GM12891 (cell line): ENCODE measurements around the gene ACY1.
"Not testable (repeated sequence)": the region's sequence is repeated elsewhere in the genome, so short reads cannot be mapped to it uniquely, and the experiment has no call there.

ENCODE experiments used
- DNase-seq: peaks from one replicate; pipeline ENCODE4 v3.0.0; 2011; ENCODE audit warnings: low spot score; ENCODE audit not compliant: insufficient read length
- FAIRE-seq: peaks from 2 replicates; lab custom pipeline; 2011; peaks lifted over from hg19 to GRCh38; lab: Jason Lieb, UNC
- PAX5 ChIP-seq: IDR thresholded peaks from 2 replicates; pipeline ENCODE4 v1.6.1; 2011; ENCODE audit warnings: low read length, moderate library complexity, mild to moderate bottlenecking; ENCODE audit not compliant: insufficient read depth, severe bottlenecking
- POLR2A ChIP-seq: IDR thresholded peaks from 2 replicates; pipeline ENCODE4 v1.6.1; 2011; ENCODE audit warnings: low read depth, low read length, control low read depth
- POLR2AphosphoS5 ChIP-seq: IDR thresholded peaks from 2 replicates; pipeline ENCODE4 v1.6.1; 2011; ENCODE audit warnings: low read depth, low read length, control low read depth
- POU2F2 ChIP-seq: IDR thresholded peaks from 2 replicates; pipeline ENCODE4 v1.6.1; 2011; ENCODE audit warnings: low read depth, mild to moderate bottlenecking, control low read depth, low read length, moderate library complexity
- SPI1 ChIP-seq: IDR thresholded peaks from 2 replicates; pipeline ENCODE4 v1.6.1; 2011; ENCODE audit warnings: low read depth, low read length, control low read depth
- TAF1 ChIP-seq: IDR thresholded peaks from 2 replicates; pipeline ENCODE4 v1.6.1; 2011; ENCODE audit warnings: low read depth, low read length, control low read depth

The ACY1 gene

GRCh38 chr3:51983578-51984268 lies 388 bp downstream of the ACY1 start:
- FAIRE-seq (no peak), DNase-seq (no peak)
- no peak for TF ChIP-seq SPI1
- no peak for TF ChIP-seq TAF1
- TF ChIP-seq POLR2A, result no peak
- TF ChIP-seq PAX5, result no peak
- TF ChIP-seq POLR2AphosphoS5, result no peak
- no peak for TF ChIP-seq POU2F2

GRCh38 chr3:51984269-51984647 lies 923 bp downstream of the ACY1 start:
- TF ChIP-seq POLR2A, result no peak
- TF ChIP-seq PAX5, result no peak
- TF ChIP-seq TAF1, result no peak
- no peak for TF ChIP-seq POU2F2
- TF ChIP-seq POLR2AphosphoS5, result no peak
- TF ChIP-seq SPI1, result no peak
- FAIRE-seq (no peak), DNase-seq (no peak)

GRCh38 chr3:51985063-51985462 lies 1.7 kb downstream of the ACY1 start:
- TF ChIP-seq SPI1, result no peak
- TF ChIP-seq POLR2AphosphoS5, result no peak
- no peak for TF ChIP-seq TAF1
- no peak for TF ChIP-seq PAX5
- FAIRE-seq (no peak), DNase-seq (no peak)

GRCh38 chr3:51986010-51986947 lies 2.9 kb downstream of the ACY1 start:
- FAIRE-seq (no peak), DNase-seq (no peak)
- no peak for TF ChIP-seq POLR2AphosphoS5
- no peak for TF ChIP-seq POLR2A
- TF ChIP-seq TAF1, result no peak
- no peak for TF ChIP-seq SPI1
- TF ChIP-seq PAX5, result no peak

GRCh38 chr3:51987568-51987967 lies 4.2 kb downstream of the ACY1 start:
- TF ChIP-seq SPI1, result no peak
- DNase-seq, result no peak
- FAIRE-seq, result no peak

- TF ChIP-seq SPI1, result no peak
- no peak for TF ChIP-seq POU2F2
- TF ChIP-seq POLR2A, result 0 out of 2 replicates have a peak, but pooled peaks have one; percentile 13
- TF ChIP-seq PAX5, result no peak
- TF ChIP-seq TAF1, result no peak
- no peak for TF ChIP-seq POLR2AphosphoS5
- DNase-seq, result no peak
- FAIRE-seq, result no peak
Observed at GRCh38 chr3:51988286-51989146, 5.2 kb downstream of the ACY1 start.

- FAIRE-seq, result not testable (repeated sequence)
Observed at GRCh38 chr3:51990501-51990971, 7.2 kb downstream of the ACY1 start.

GRCh38 chr3:51992017-51992682 lies 8.8 kb downstream of the ACY1 start:
- no peak for DNase-seq
- no peak for TF ChIP-seq PAX5
- TF ChIP-seq POLR2A, result no peak; the same call in 1 of the 2 replicates
- TF ChIP-seq TAF1, result no peak
- peak; percentile 40; the same call in 1 of the 2 replicates for TF ChIP-seq POU2F2
- TF ChIP-seq SPI1, result no peak
- TF ChIP-seq POLR2AphosphoS5, result peak; percentile 94
- peak; percentile 50 for FAIRE-seq

More at GRCh38 chr3:51990501-51990971, 7.2 kb downstream of the ACY1 start:
- not testable (repeated sequence) for DNase-seq

GRCh38 chr3:51993657-51994056 lies 10.3 kb downstream of the ACY1 start:
- not testable (repeated sequence) for FAIRE-seq, DNase-seq

- TF ChIP-seq POU2F2 (no peak), POLR2AphosphoS5 (no peak; the same call in 1 of the 2 replicates), SPI1 (no peak), TAF1 (no peak), PAX5 (no peak), POLR2A (no peak)
- FAIRE-seq (no peak), DNase-seq (no peak)
Observed at GRCh38 chr3:51994530-51994929, 11.2 kb downstream of the ACY1 start.
